ENCODE results near the gene CEP104. TPM values are rescaled to one million over a fixed set of nuclear protein-coding genes. Genes with fewer than 3 reads are reported as not detected.

The CEP104 gene
- 10 to 100 TPM; 18.9 to 23.0 TPM for total RNA-seq

GRCh38 chr1:3856923-3857790 is at the start of gene CEP104, which contains the start of gene DFFB:
TSS of gene CEP104 (minus strand) at chr1:3857211. CDS start at chr1:3852407, 4,804 bp downstream.
TSS of gene DFFB (plus strand) at chr1:3857476. CDS start at chr1:3857604, 128 bp downstream.

GRCh38 chr1:3900150-3900968 is 43.3 kb upstream of the CEP104 start, which contains the start of gene C1orf174:
TSS of gene C1orf174 (minus strand) at chr1:3900272. CDS start at chr1:3900186, 86 bp downstream.

GRCh38 chr1:3796215-3797061 is 60.6 kb downstream of the CEP104 start, which contains the start of gene LRRC47:
TSS of gene LRRC47 (minus strand) at chr1:3796498. CDS start at chr1:3796476, 22 bp downstream.

GRCh38 chr1:3772715-3773571 is 84.1 kb downstream of the CEP104 start, which contains the start of gene SMIM1:
TSS of gene SMIM1 (plus strand) at chr1:3772749. CDS start at chr1:3775374, 2,625 bp downstream.

Small RNA genes within 50 kb of the gene (small RNA-seq; reads per million reads assigned to genes)
- 0 to 0.26 reads per million in 2 donors for gene RN7SL574P

Other genes with a start within 250 kb of the CEP104 start
- gene MEGF6, start 245.7 kb downstream of the CEP104 start, total RNA-seq: 1 to 10 TPM in 1 of 2 donors, under 1 TPM in 1; 1.00 to 1.7 TPM
- gene TPRG1L, start 232.2 kb downstream of the CEP104 start, total RNA-seq: 10 to 100 TPM; 11.3 to 13.4 TPM
- gene WRAP73, start 207.1 kb downstream of the CEP104 start, total RNA-seq: 10 to 100 TPM in 1 of 2 donors, 1 to 10 TPM in 1; 10.0 to 13.3 TPM
- gene TP73, start 204.7 kb downstream of the CEP104 start, total RNA-seq: under 1 TPM in 1 of 2 donors, not detected in 1; under 0.01 TPM
- gene CCDC27, start 104.8 kb downstream of the CEP104 start, total RNA-seq: not detected
- gene SMIM1, start 84.5 kb downstream of the CEP104 start, total RNA-seq: 1 to 10 TPM; 1.4 to 3.3 TPM
- gene LRRC47, start 60.7 kb downstream of the CEP104 start, total RNA-seq: 10 to 100 TPM; 25.1 to 37.3 TPM
- gene DFFB, start 265 bp upstream of the CEP104 start, total RNA-seq: 10 to 100 TPM; 10.3 to 14.5 TPM
- gene C1orf174, start 43.1 kb upstream of the CEP104 start, total RNA-seq: 10 to 100 TPM; 18.6 to 33.0 TPM

All from melanocyte of skin (primary cell).